ENCODE measurements around the gene ERICH6.

ERICH6 gene

GRCh38 chr3:150653110-150653561 lies 50.6 kb downstream of the ERICH6 start:
- WGBS = 91% methylated on average over 4 of the region's 4 CpGs
- Histone ChIP-seq H3K79me1 (replicated peaks; ENCODE audit: low read length, poor library complexity, severe bottlenecking) (no peaks in the 10 kb centered on the region), H3K14ac (ENCODE audit: low read length in 2 of 2) (no peak overlapping the region), H3K36me3 (ENCODE audit: control insufficient read depth in 1 of 2, insufficient read depth in 2 of 2, low read depth in 1 of 2, low read length in 2 of 2) (no peaks in the 10 kb centered on the region), H3K27me3 (ENCODE audit: control insufficient read depth in 1 of 2, insufficient read depth in 1 of 2, low read length in 2 of 2) (no peaks in the 10 kb centered on the region), H3K4me3 (ENCODE audit: insufficient read depth in 1 of 2, low read depth in 1 of 2, low read length in 2 of 2) (no peak overlapping the region), H2BK5ac (ENCODE audit: low read depth, low read length, poor library complexity, severe bottlenecking) (no peak overlapping the region), H3K9me3 (ENCODE audit: control insufficient read depth, low read length) (no peaks in the 10 kb centered on the region), H2BK15ac (ENCODE audit: low read depth, poor library complexity, severe bottlenecking) (no peak overlapping the region), H3K23ac (ENCODE audit: low read length in 2 of 2) (no peak overlapping the region), H3K4ac (ENCODE audit: low read depth in 1 of 2, low read length in 2 of 2) (no peak overlapping the region), H2BK120ac (ENCODE audit: low read depth, low read length) (no peak overlapping the region), H3K27ac (ENCODE audit: low read length, poor library complexity, severe bottlenecking) (no peak overlapping the region), H2BK12ac (ENCODE audit: low read length in 2 of 2) (no peak overlapping the region), H3K4me1 (ENCODE audit: control insufficient read depth, insufficient read depth, low read depth, low read length) (no peaks in the 10 kb centered on the region), H3K4me2 (ENCODE audit: low read length, poor library complexity, severe bottlenecking) (no peak overlapping the region), H3K9ac (ENCODE audit: low read length) (no peak overlapping the region), H3K18ac (ENCODE audit: low read depth in 1 of 2, low read length in 2 of 2) (no peak overlapping the region), H4K8ac (ENCODE audit: low read length) (no peak overlapping the region), H2AFZ (ENCODE audit: low read depth, low read length) (no peak overlapping the region), H2AK5ac (ENCODE audit: low read length, severe bottlenecking) (no peak overlapping the region), H4K91ac (ENCODE audit: low read length) (no peak overlapping the region)
- DNase-seq = no peak

DNA sequence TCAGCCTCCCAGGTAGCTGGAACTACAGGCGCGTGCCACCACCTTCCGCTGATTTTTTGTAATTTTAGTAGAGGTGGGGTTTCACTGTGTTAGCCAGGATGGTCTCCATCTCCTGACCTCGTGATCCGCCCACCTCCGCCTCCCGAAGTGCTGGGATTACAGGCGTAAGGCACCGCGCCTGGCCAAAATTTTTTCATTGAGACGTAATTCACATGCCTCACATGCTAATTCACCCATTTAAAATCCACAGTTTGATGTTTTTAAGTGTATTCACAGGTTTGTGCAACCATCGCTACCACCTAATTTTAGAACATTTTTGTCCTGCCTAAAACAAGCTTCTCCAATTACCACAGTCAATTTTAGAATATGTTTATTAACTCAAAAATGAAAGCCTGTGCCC lies 63.5 kb downstream of the ERICH6 start:
- no peaks in the 10 kb centered on the region for H3K27me3 ChIP-seq (ENCODE audit: control insufficient read depth in 1 of 2, insufficient read depth in 1 of 2, low read length in 2 of 2)
- H3K9ac ChIP-seq (ENCODE audit: low read length) = no peak overlapping the region
- H2AK5ac ChIP-seq (ENCODE audit: low read length, severe bottlenecking) = no peak overlapping the region
- H2BK120ac ChIP-seq (ENCODE audit: low read depth, low read length) = no peak overlapping the region
- no peak overlapping the region for H4K91ac ChIP-seq (ENCODE audit: low read length)
- no peaks in the 10 kb centered on the region for H3K79me1 ChIP-seq (replicated peaks; ENCODE audit: low read length, poor library complexity, severe bottlenecking)
- DNase-seq = no peak
- no peaks in the 10 kb centered on the region for H3K9me3 ChIP-seq (ENCODE audit: control insufficient read depth, low read length)
- H3K14ac ChIP-seq (ENCODE audit: low read length in 2 of 2) = no peak overlapping the region
- no peaks in the 10 kb centered on the region for H3K4me1 ChIP-seq (ENCODE audit: control insufficient read depth, insufficient read depth, low read depth, low read length)
- H2AFZ ChIP-seq (ENCODE audit: low read depth, low read length) = no peak overlapping the region
- H3K4me2 ChIP-seq (ENCODE audit: low read length, poor library complexity, severe bottlenecking) = no peak overlapping the region
- H3K36me3 ChIP-seq (ENCODE audit: control insufficient read depth in 1 of 2, insufficient read depth in 2 of 2, low read depth in 1 of 2, low read length in 2 of 2) = no peaks in the 10 kb centered on the region
- no peak overlapping the region for H3K27ac ChIP-seq (ENCODE audit: low read length, poor library complexity, severe bottlenecking)
- no peak overlapping the region for H3K4me3 ChIP-seq (ENCODE audit: insufficient read depth in 1 of 2, low read depth in 1 of 2, low read length in 2 of 2)
- no peak overlapping the region for H3K4ac ChIP-seq (ENCODE audit: low read depth in 1 of 2, low read length in 2 of 2)
- no peak overlapping the region for H2BK12ac ChIP-seq (ENCODE audit: low read length in 2 of 2)
- no peak overlapping the region for H4K8ac ChIP-seq (ENCODE audit: low read length)
- no peak overlapping the region for H3K23ac ChIP-seq (ENCODE audit: low read length in 2 of 2)
- no peak overlapping the region for H3K18ac ChIP-seq (ENCODE audit: low read depth in 1 of 2, low read length in 2 of 2)
- H2BK5ac ChIP-seq (ENCODE audit: low read depth, low read length, poor library complexity, severe bottlenecking) = no peak overlapping the region
- 92% methylated on average over 10 of the region's 12 CpGs for WGBS
- no peak overlapping the region for H2BK15ac ChIP-seq (ENCODE audit: low read depth, poor library complexity, severe bottlenecking)

GRCh38 chr3:150639262-150639661 lies 64.5 kb downstream of the ERICH6 start:
- no peak overlapping the region for H3K14ac ChIP-seq (ENCODE audit: low read length in 2 of 2)
- H2BK15ac ChIP-seq (ENCODE audit: low read depth, poor library complexity, severe bottlenecking) = no peak overlapping the region
- H3K9ac ChIP-seq (ENCODE audit: low read length) = no peak overlapping the region
- H3K4me1 ChIP-seq (ENCODE audit: control insufficient read depth, insufficient read depth, low read depth, low read length) = no peaks in the 10 kb centered on the region
- no peak overlapping the region for H4K8ac ChIP-seq (ENCODE audit: low read length)
- H3K4me2 ChIP-seq (ENCODE audit: low read length, poor library complexity, severe bottlenecking) = no peak overlapping the region
- H3K9me3 ChIP-seq (ENCODE audit: control insufficient read depth, low read length) = no peaks in the 10 kb centered on the region
- no peak overlapping the region for H2AK5ac ChIP-seq (ENCODE audit: low read length, severe bottlenecking)
- no peak overlapping the region for H3K4ac ChIP-seq (ENCODE audit: low read depth in 1 of 2, low read length in 2 of 2)
- 88% methylated on average over 2 of the region's 5 CpGs for WGBS
- H2BK5ac ChIP-seq (ENCODE audit: low read depth, low read length, poor library complexity, severe bottlenecking) = no peak overlapping the region
- DNase-seq = no peak
- H2BK12ac ChIP-seq (ENCODE audit: low read length in 2 of 2) = no peak overlapping the region
- no peak overlapping the region for H3K18ac ChIP-seq (ENCODE audit: low read depth in 1 of 2, low read length in 2 of 2)
- no peaks in the 10 kb centered on the region for H3K36me3 ChIP-seq (ENCODE audit: control insufficient read depth in 1 of 2, insufficient read depth in 2 of 2, low read depth in 1 of 2, low read length in 2 of 2)
- no peak overlapping the region for H3K4me3 ChIP-seq (ENCODE audit: insufficient read depth in 1 of 2, low read depth in 1 of 2, low read length in 2 of 2)
- H3K27me3 ChIP-seq (ENCODE audit: control insufficient read depth in 1 of 2, insufficient read depth in 1 of 2, low read length in 2 of 2) = no peaks in the 10 kb centered on the region
- no peak overlapping the region for H2BK120ac ChIP-seq (ENCODE audit: low read depth, low read length)
- no peak overlapping the region for H3K23ac ChIP-seq (ENCODE audit: low read length in 2 of 2)
- no peak overlapping the region for H4K91ac ChIP-seq (ENCODE audit: low read length)
- no peak overlapping the region for H2AFZ ChIP-seq (ENCODE audit: low read depth, low read length)
- H3K79me1 ChIP-seq (replicated peaks; ENCODE audit: low read length, poor library complexity, severe bottlenecking) = no peaks in the 10 kb centered on the region
- no peak overlapping the region for H3K27ac ChIP-seq (ENCODE audit: low read length, poor library complexity, severe bottlenecking)

GRCh38 chr3:150636258-150636657 lies 67.5 kb downstream of the ERICH6 start:
- no peaks in the 10 kb centered on the region for H3K9me3 ChIP-seq (ENCODE audit: control insufficient read depth, low read length)

More at GRCh38 chr3:150636258-150636657, 67.5 kb downstream of the ERICH6 start:
- no peak for DNase-seq
- Histone ChIP-seq H4K91ac (ENCODE audit: low read length) (no peak overlapping the region), H2AK5ac (ENCODE audit: low read length, severe bottlenecking) (no peak overlapping the region), H3K18ac (ENCODE audit: low read depth in 1 of 2, low read length in 2 of 2) (no peak overlapping the region), H4K8ac (ENCODE audit: low read length) (no peak overlapping the region), H2BK15ac (ENCODE audit: low read depth, poor library complexity, severe bottlenecking) (no peak overlapping the region), H3K4me2 (ENCODE audit: low read length, poor library complexity, severe bottlenecking) (no peak overlapping the region), H2BK5ac (ENCODE audit: low read depth, low read length, poor library complexity, severe bottlenecking) (no peak overlapping the region), H3K79me1 (replicated peaks; ENCODE audit: low read length, poor library complexity, severe bottlenecking) (peaks cover 4% of the 10 kb centered on the region), H3K9ac (ENCODE audit: low read length) (no peak overlapping the region), H3K14ac (ENCODE audit: low read length in 2 of 2) (no peak overlapping the region), H2AFZ (ENCODE audit: low read depth, low read length) (no peak overlapping the region), H3K23ac (ENCODE audit: low read length in 2 of 2) (no peak overlapping the region), H3K27ac (ENCODE audit: low read length, poor library complexity, severe bottlenecking) (no peak overlapping the region), H3K27me3 (ENCODE audit: control insufficient read depth in 1 of 2, insufficient read depth in 1 of 2, low read length in 2 of 2) (no peaks in the 10 kb centered on the region), H2BK120ac (ENCODE audit: low read depth, low read length) (no peak overlapping the region), H3K4ac (ENCODE audit: low read depth in 1 of 2, low read length in 2 of 2) (no peak overlapping the region), H3K36me3 (ENCODE audit: control insufficient read depth in 1 of 2, insufficient read depth in 2 of 2, low read depth in 1 of 2, low read length in 2 of 2) (peaks cover 3 to 8% of the 10 kb centered on the region in 2 experiments), H2BK12ac (ENCODE audit: low read length in 2 of 2) (no peak overlapping the region), H3K4me1 (ENCODE audit: control insufficient read depth, insufficient read depth, low read depth, low read length) (no peaks in the 10 kb centered on the region), H3K4me3 (ENCODE audit: insufficient read depth in 1 of 2, low read depth in 1 of 2, low read length in 2 of 2) (no peak overlapping the region)
- 97% methylated on average over 3 of the region's 5 CpGs for WGBS
